Uterus (tissue), 4 donors: ENCODE results near the gene SCFD2. TPM values are rescaled to one million over a fixed set of nuclear protein-coding genes. Genes with fewer than 3 reads are reported as not detected.

ENCODE experiments used
- DNase-seq, 2 donors: peaks; one replicate each; pipeline ENCODE4 v3.0.0-alpha.2; 2019 to 2020
- H3K27ac ChIP-seq, 2 donors: fragments of 200-600 bp; sonication (generic); 1 replicate in 1 of 2; 2 replicates in 1 of 2; pipeline ENCODE4 v1.5.1; 2016 to 2018
- H3K27me3 ChIP-seq, 2 donors: fragments of 200-600 bp; sonication (generic); one replicate each; pipeline ENCODE4 v1.5.1; 2018 to 2019; ENCODE audit warnings: control low read depth in 1 of 2
- H3K36me3 ChIP-seq, 2 donors: fragments of 200-600 bp; sonication (generic); one replicate each; pipeline ENCODE4 v1.5.1; 2019; ENCODE audit warnings: control low read depth in 1 of 2
- H3K4me1 ChIP-seq, 2 donors: fragments of 200-600 bp; sonication (generic); one replicate each; pipeline ENCODE4 v1.5.1; 2018 to 2019; ENCODE audit warnings: control low read depth in 1 of 2
- H3K4me3 ChIP-seq, 2 donors: fragments of 200-600 bp; sonication (generic); 1 replicate in 1 of 2; 2 replicates in 1 of 2; pipeline ENCODE4 v1.5.1; 2018 to 2019; ENCODE audit warnings: mild to moderate bottlenecking in 1 of 2
- H3K9me3 ChIP-seq, 2 donors: fragments of 200-600 bp; sonication (generic); one replicate each; pipeline ENCODE4 v1.5.1; 2019; ENCODE audit warnings: control low read depth in 1 of 2
- CTCF ChIP-seq, 4 experiments: fragments of 200-600 bp in 2 of 4; fragments of 450-650 bp in 2 of 4; sonication (generic) in 2 of 4; IDR thresholded peaks; one replicate each; pipeline ENCODE4 v1.5.1; 2016 to 2019; ENCODE audit warnings: antibody characterized with exemption in 4 of 4, mild to moderate bottlenecking in 2 of 4, moderate library complexity in 1 of 4
- POLR2A ChIP-seq, 2 donors: fragments of 450-650 bp; IDR thresholded peaks; one replicate each; pipeline ENCODE4 v1.6.1; 2016; ENCODE audit warnings: antibody characterized with exemption in 2 of 2, mild to moderate bottlenecking in 1 of 2, moderate library complexity in 1 of 2
- intact Hi-C: fragments of 100-400 bp; cut with DNase I; formaldehyde crosslinking; loops from one replicate; pipeline ENCODE4 v1.15.1; 2023; ENCODE audit warnings: low total_unique reads
- total RNA-seq, 4 donors: library from RNA; depleted of rRNA in 3 of 4; stranded (reverse); fragments of >200 nt in 3 of 4; gene quantifications; one replicate each; pipeline versions ENCODE4 v1.1.0 to v1.2.4, GENCODE V29; 2014 to 2023
- donor health status: DM: yes; HTN: yes; CAD: no.

Gene SCFD2
- total RNA-seq, 4 donors from 2014 or later = 19.6 to 36.2 (median 24.5) TPM

GRCh38 chr4:53174823-53175222 lies 191.0 kb downstream of the SCFD2 start:
- intact Hi-C loops = no loop called here
- no peaks in the 10 kb centered on the region for H3K36me3 ChIP-seq
- DNase-seq = no peak
- H3K9me3 ChIP-seq = no peaks in the 10 kb centered on the region
- H3K4me3 ChIP-seq = no peak overlapping the region
- TF ChIP-seq CTCF (IDR thresholded peaks at IDR 0.05) = no peak
- TF ChIP-seq POLR2A (IDR thresholded peaks at IDR 0.05) = no peak
- no peaks in the 10 kb centered on the region for H3K27me3 ChIP-seq
- no peaks in the 10 kb centered on the region for H3K4me1 ChIP-seq
- H3K27ac ChIP-seq = no peak overlapping the region

GRCh38 chr4:53173576-53173975 lies 192.3 kb downstream of the SCFD2 start:
- TF ChIP-seq POLR2A (IDR thresholded peaks at IDR 0.05) = no peak
- TF ChIP-seq CTCF (IDR thresholded peaks at IDR 0.05) = no peak
- intact Hi-C loops = no loop called here

GRCh38 chr4:53171797-53172196 lies 194.1 kb downstream of the SCFD2 start:
- TF ChIP-seq POLR2A (IDR thresholded peaks at IDR 0.05) = no peak
- no peak for TF ChIP-seq CTCF (IDR thresholded peaks at IDR 0.05)
- intact Hi-C loops = no loop called here
- Histone ChIP-seq H3K9me3 (no peaks in the 10 kb centered on the region), H3K4me1 (no peaks in the 10 kb centered on the region), H3K36me3 (no peaks in the 10 kb centered on the region), H3K4me3 (no peak overlapping the region), H3K27me3 (no peaks in the 10 kb centered on the region), H3K27ac (no peak overlapping the region)
- DNase-seq = no peak

More at GRCh38 chr4:53173576-53173975, 192.3 kb downstream of the SCFD2 start:
- no peak overlapping the region for H3K4me3 ChIP-seq
- H3K9me3 ChIP-seq = no peaks in the 10 kb centered on the region
- no peaks in the 10 kb centered on the region for H3K4me1 ChIP-seq
- no peak for DNase-seq
- no peaks in the 10 kb centered on the region for H3K36me3 ChIP-seq
- no peak overlapping the region for H3K27ac ChIP-seq
- H3K27me3 ChIP-seq = no peaks in the 10 kb centered on the region

- H3K36me3 ChIP-seq = no peaks in the 10 kb centered on the region
- H3K4me3 ChIP-seq = no peak overlapping the region
- no peak overlapping the region for H3K27ac ChIP-seq
- no peak for DNase-seq
- no peaks in the 10 kb centered on the region for H3K9me3 ChIP-seq
- H3K27me3 ChIP-seq = no peaks in the 10 kb centered on the region
- H3K4me1 ChIP-seq = no peaks in the 10 kb centered on the region
- TF ChIP-seq POLR2A (IDR thresholded peaks at IDR 0.05) (no peak), CTCF (IDR thresholded peaks at IDR 0.05) (no peak)
- intact Hi-C loops = no loop called here
Measured at GRCh38 chr4:53169695-53170617, 195.9 kb downstream of the SCFD2 start.

- intact Hi-C loops = no loop called here
- H3K27ac ChIP-seq = no peak overlapping the region
- DNase-seq = no peak
- H3K36me3 ChIP-seq = no peaks in the 10 kb centered on the region
- H3K4me3 ChIP-seq = no peak overlapping the region
- no peaks in the 10 kb centered on the region for H3K27me3 ChIP-seq
- H3K9me3 ChIP-seq = no peaks in the 10 kb centered on the region
- TF ChIP-seq CTCF (IDR thresholded peaks at IDR 0.05) (no peak), POLR2A (IDR thresholded peaks at IDR 0.05) (no peak)
- H3K4me1 ChIP-seq = no peaks in the 10 kb centered on the region
Measured at GRCh38 chr4:53168228-53168627, 197.6 kb downstream of the SCFD2 start.
